ENCODE results near the gene POC1A.
"Not testable (repeated sequence)": the region's sequence is repeated elsewhere in the genome, so short reads cannot be mapped to it uniquely, and the experiment has no call there.

The POC1A gene

DNA sequence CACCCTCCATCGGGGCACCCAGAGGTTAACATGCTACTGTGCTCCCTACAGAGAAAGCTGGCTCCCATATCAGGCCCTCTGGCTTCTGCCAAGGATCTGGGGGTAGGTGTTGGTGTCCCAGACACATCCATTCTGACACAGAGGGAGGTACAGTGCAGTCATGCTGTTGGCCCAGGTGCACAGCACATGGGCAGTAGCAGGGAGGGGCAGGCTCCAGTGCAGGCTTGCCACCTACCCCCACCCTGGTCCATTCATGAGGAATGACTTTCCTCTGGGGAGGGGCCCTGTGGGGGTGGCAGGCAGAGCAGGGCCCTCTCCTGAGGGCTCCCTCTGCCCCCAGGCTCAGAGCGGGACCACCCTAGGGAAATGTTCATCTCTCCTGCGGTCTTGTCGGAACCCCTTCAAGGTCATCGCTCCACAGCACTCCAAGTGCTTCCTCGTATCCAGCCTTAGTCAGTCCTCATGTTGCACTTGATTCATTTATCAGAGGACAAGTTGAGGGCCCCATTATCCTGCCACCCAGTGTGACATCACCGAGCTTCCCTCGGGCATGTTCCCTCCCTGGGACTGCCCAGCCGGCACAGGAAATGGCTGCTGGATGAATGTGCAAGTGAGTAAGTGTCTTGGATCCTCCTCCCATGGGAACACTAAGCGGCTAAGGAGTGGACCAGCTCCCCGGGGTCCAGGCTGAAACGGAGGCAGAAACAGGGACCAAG, 107.9 kb downstream of the POC1A start:
- no peak for TF ChIP-seq CTCF (conservative IDR thresholded peaks at IDR 0.05)
- no peak for TF ChIP-seq ZFX (IDR thresholded peaks at IDR 0.05)
- H3K27ac ChIP-seq = no peak overlapping the region

DNA sequence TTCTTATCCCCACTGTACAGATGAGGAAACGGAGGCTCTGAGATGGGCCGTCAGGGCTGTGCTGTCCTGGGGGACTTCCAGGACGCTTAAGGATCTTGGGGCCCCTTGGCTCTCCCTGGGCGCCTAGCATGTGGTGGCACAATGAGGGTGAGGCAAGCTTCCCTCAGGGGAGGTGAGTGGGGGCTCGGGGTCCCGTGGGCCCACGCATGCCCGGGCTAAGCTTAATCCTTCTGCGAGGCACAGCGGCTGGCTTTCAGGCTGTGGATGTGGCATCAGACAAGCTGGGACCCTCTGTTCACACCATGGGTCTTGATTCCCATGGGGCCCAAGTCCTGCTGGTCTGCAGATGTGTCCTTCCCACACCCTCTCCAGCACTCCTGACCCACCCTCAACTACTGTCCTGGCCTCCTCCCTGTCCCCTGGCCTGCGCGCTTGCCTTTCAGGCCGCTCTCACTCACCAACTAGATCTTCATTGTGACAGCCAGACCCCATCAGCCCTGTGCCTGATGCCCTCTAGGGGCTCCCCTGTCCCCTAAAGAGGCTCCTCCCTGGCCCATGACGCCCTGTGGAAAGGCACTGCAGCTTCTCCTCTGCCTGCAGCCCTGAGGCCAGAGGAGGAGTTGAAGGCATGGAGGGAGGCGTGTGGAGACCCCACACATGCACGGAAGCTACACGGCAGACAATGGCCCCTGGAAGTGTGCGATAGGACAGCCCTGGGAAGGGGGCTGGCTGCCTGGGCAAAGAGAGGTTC, 109.2 kb downstream of the POC1A start:
- no peak for TF ChIP-seq CTCF (conservative IDR thresholded peaks at IDR 0.05)
- no peak for TF ChIP-seq ZFX (IDR thresholded peaks at IDR 0.05)
- H3K27ac ChIP-seq = no peak overlapping the region

- no peak overlapping the region for H3K27ac ChIP-seq
- TF ChIP-seq ZFX (IDR thresholded peaks at IDR 0.05) (no peak), CTCF (conservative IDR thresholded peaks at IDR 0.05) (no peak)
Observed at GRCh38 chr3:52043750-52044149, 110.5 kb downstream of the POC1A start.

DNA sequence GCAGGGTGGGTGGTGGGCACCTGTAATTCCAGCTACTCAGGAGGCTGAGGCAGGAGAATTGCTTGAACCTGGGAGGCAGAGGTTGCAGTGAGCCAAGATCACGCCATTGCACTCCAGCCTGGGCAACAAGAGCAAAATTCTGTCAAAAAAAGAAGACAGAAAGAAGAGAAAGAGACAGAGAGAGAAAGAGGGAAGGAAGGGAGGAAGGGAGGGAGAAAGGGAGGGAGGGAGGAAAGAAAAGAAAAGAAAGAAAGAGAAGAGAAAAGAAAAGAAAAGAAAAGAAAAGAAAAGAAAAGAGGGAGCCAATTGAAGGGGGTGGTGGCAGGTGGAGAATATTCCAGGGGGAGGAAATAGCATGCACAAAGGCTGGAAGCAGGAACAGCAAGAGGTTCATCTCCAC, 111.2 kb downstream of the POC1A start:
- H3K27ac ChIP-seq = not testable (repeated sequence)

GRCh38 chr3:52041118-52041731, 113.0 kb downstream of the POC1A start:
- H3K27ac ChIP-seq = no peak overlapping the region
- TF ChIP-seq ZFX (IDR thresholded peaks at IDR 0.05) (no peak), CTCF (conservative IDR thresholded peaks at IDR 0.05) (no peak)

DNA sequence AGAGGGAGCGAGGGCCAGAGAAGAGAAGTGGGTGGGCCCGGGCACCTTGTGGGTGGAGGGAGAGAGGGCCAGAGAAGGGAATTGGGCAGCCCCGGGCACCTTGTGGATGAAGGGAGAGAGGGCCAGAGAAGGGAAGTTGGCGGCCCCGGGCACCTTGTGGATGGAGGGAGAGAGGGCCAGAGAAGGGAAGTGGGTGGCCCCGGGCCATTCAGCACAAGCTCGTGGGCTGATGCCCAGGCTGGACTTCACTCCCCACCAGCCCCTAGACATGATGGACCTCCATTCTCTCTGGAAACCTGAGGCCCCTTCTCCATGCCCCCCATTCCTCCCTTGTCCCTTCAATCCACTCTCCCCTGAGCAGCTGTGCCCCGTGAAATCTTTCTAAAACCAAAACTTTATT, 113.6 kb downstream of the POC1A start:
- TF ChIP-seq CTCF (conservative IDR thresholded peaks at IDR 0.05) (no peak), ZFX (IDR thresholded peaks at IDR 0.05) (no peak)
- H3K27ac ChIP-seq = no peak overlapping the region

DNA sequence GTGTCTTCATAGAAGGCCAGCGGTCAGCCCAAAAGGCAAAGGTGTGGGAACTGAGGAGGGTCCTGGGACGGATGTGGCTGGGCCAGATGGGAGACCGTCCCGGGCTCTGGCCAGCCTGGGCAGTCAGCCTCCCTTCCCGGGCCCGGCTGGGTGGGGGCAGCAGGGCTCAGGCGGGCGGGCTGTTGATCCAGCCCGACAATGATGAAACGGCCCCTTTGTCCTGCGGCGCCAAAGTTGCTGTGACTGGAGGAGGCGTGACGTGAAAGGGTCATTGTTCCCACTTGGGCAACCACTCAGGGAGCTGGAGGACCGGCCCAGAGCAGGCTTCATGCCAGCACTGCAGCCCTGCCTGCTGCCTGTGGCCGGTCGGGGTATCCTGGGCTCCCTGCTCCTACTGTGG, 114.4 kb downstream of the POC1A start:
- TF ChIP-seq CTCF (conservative IDR thresholded peaks at IDR 0.05) (no peak), ZFX (IDR thresholded peaks at IDR 0.05) (no peak)
- no peak overlapping the region for H3K27ac ChIP-seq

All from C4-2B (cell line).